Suppressor macrophage treated with lipopolysaccharide for 1 hour (primary cell): ENCODE data around the gene RSRC1.
"Not testable (repeated sequence)": the region's sequence is repeated elsewhere in the genome, so short reads cannot be mapped to it uniquely, and the experiment has no call there.

ENCODE experiments used
- DNase-seq, 3 donors: peaks; one replicate each; pipeline ENCODE4 v3.0.0-alpha.2; 2020 to 2022

Gene RSRC1

DNA sequence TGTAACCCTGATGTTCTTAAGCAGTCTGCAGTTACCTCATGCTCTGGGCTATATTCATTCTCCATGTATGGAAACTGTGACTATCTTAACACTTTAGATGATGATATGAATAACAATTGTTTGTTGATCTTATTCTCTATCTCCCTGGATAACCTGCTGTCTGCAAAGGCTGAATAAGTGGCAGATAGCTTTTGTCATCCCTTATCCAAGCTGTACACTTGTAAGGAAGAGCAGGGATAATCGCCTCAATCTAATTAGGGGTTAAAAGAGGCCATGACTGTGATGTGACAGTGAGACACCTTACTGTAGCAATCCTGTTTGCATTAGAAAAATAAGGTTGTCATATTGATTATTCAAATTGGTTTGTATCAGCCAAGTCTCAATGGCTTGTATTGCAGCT lies 123.9 kb downstream of the RSRC1 start:
- no peak for DNase-seq

DNA sequence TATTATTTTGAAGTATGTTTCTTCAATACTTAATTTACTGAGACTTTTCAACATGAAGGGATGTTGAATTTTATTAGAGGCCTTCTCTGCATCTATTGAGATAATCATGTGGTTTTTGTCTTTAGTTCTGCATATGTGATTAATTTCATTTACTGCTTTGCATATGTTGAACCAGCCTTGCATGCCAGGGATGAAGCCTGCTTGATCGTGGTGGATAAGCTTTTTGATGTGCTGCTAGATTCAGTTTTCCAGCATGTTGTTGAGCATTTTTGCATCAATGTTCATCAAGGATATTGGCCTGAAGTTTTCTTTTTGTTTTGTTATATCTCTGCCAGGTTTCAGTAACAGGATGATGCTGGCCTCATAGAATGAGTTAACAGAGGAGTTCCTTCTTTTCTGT lies 134.4 kb downstream of the RSRC1 start:
- no peak for DNase-seq

DNA sequence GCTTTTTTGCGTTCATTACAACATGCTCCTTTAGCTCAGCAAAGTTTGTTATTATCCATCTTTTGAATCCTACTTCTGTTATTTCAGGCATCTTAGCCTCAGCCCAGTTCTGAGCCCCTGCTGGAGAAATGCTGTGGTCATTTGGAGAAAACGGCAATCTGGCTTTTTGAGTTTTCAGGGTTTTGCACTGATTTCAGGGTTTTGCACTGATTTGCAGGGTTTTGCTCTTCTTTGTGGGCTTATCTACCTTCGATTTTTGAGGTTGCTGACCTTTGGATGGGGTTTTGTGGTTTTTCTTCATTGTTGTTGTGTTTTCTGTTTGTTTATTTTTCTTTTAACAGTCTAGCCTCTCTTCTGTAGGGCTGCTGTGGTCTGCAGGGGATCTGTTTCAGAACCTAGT lies 137.4 kb downstream of the RSRC1 start:
- no peak for DNase-seq

DNA sequence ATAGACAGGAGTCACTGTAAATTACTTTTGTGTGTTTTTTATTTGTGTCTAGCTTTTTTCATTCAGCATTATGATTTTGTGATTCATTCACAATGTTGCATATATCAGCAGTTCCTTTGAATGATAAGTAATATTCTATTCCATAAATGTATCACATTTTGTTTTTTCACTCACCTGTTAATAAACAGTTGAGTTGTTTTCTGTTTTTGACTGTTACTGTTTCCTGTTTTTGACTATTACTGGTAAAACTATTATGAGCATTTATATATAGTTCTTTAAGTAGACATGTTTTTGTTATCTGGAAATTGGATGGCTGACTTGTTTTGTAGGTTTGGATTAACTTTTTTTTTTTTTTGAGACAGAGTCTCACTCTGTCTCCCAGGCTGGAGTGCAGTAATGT lies 138.4 kb downstream of the RSRC1 start:
- no peak for DNase-seq

DNA sequence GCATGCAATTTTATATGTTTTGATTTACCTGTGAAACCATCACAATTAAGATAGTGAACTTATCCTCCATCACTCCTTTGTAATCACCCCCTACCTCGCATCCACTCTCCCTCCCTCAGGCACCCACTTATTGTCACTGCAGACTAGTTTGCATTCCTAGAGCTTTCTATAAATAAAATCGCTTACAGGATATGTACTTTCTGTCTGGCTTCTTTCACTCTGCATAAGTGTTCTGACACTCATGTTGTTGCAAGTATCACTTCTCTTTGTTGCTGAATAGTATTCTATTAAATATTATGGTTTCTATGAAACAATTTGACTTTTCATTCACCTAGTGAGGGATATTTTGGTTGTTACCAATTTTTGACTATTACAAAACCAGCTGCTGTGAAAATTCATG lies 139.3 kb downstream of the RSRC1 start:
- DNase-seq: no peak

DNA sequence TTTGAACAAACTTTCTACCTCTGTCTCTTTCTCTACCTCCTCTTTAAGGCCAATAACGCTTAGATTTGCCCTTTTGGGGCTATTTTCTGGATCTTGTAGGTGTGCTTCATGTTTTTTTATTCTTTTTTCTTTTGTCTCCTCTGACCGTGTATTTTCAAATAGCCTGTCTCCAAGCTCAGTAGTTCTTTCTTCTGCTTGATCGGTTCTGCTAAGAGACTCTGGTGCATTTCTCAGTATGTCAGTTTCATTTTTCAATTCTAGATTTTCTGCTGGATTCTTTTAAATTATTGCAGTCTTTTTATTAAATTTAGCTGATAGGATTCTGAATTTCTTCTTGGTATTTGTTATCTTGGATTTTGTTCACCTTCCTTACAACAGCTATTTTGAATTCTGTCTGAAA lies 148.7 kb downstream of the RSRC1 start:
- no peak for DNase-seq

DNA sequence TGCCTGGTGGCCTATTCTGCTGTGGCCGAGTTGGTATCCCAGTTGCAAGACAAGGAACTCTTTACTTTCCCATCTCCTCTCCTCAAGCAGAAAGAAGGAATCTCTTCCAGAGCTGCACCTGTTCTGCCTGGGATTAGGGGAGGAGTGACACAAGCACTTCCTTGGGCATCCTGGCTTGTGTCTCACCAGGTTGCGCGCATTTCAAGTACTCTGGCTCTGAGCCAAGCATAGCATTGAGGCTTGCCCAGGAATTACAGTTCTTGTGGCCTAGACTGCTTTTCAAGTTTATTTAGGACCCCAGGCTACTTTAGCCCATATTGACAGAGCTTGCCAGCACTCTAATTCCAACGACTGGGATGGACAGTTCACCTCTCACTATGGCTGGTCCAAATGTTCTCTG lies 150.5 kb downstream of the RSRC1 start:
- no peak for DNase-seq

DNA sequence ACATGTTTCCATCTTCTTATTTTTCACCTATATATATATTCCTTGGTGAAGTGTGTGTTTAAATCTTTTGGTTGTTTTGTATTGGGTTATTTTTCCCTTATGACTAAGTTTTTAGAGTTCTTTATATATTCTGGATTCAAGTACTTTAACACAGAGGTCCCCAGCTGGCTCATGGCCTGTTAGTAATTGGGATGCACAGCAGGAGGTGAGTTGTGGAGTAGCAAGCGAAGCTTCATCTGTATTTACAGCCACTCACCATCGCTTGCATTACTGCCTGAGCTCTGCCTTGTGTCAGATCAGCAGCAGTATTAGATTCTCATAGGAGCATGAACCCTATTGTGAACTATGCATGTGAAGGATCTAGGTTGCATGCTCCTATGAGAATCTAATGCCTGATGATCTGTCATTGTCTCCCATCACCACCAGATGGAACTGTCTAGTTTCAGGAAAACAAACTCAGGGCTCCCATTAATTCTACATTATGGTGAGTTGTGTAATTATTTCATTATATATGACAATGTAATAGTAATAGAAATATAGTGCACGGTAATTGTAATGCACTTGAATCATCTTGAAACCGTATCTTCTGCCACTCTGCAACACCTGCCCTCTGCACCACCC lies 151.6 kb downstream of the RSRC1 start:
- DNase-seq: peak in 2 of 3 donors; percentile 2 to 22

DNA sequence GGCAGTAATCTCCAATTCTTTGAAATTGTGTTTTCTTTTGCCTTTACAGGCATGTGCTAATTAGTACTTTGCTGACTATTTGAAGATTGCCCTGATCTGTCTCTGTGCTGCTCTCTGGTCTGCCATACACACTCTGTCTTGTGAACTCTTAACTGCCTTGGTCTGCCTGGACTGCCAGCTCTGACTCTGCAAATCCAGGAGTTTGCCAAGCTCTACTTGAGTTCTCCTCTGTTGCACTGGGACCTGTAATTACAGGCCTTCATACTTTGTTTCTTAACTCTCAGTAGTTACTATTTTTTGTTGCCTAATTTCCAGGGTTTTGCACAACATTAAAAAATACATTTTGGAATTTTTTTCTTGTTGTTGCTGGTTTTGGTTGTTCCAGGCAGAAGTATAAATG lies 155.0 kb downstream of the RSRC1 start:
- DNase-seq: no peak

DNA sequence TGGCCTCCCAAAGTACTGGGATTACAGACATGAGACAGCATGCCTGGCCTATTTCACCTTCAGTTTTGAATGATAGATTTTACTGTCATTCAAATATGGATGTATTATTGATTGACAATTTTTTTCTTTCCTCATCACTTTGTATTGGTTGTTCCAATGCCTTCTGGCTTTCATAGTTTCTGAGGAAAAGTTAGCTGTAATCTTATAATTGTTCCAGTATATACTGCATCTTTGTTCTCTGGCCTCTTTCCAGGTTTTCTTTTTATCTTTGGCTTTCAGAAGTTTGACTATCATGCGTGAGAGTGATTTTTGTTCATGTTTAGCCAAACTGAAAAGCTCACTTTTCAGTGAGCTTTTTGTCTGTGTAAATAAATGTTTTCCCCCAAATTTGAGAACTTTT lies 157.1 kb downstream of the RSRC1 start:
- DNase-seq: no peak

DNA sequence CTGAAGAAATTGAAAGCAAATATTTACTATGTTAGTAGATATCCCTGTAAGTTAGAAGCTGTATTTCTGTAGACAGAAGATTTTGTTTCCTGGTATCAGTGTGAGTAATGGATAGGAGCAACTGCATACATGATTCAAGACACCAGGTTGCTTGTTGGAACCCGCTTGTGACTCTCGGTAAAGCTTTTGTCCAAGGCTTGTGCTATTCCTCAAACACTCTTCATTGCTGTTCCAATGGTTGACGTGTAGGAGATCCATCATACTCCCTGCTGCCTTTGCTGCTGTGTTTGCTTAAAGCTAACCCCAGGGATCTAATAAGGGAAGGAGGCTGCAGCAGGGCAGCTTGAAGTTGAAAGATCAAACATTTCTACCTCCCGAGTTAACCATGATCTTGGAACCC lies 160.1 kb downstream of the RSRC1 start:
- DNase-seq: no peak

DNA sequence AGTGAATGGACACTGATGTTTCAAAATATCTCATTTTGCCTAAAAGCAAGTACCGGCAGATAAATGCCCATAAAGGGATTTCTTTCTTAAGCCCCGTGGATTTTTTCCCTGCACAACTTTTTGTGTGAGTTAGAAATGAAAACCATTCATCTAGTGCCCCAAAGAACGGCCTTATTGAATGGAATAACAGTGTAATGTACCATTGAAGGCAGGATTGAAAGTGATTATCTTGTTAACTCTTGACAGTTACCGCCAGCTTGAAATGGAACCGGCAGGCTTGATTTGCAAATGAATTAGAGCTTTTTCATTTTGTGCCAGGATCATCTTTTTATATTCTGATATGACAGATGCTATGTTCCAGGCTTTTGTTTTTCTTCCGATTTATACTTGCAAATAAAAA lies 162.2 kb downstream of the RSRC1 start:
- no peak for DNase-seq

DNA sequence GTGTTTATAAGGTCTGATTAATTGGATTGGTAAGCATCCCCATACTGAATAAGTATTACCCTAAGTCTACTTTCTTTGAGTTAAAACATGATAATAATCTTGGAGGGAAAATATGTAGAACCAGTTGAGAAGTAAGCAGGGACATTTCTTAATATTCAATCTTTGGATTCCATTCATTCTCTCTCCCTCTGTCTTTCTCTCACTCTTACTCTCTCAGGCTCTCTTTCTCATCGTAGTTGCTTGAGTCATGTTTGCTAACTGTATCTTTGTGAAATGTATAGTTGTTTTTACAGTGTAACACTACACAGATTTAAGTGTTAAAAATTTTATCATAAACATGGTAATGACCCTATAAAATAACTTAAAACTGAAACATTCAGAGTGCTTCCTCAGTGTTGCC lies 163.8 kb downstream of the RSRC1 start:
- no peak for DNase-seq

DNA sequence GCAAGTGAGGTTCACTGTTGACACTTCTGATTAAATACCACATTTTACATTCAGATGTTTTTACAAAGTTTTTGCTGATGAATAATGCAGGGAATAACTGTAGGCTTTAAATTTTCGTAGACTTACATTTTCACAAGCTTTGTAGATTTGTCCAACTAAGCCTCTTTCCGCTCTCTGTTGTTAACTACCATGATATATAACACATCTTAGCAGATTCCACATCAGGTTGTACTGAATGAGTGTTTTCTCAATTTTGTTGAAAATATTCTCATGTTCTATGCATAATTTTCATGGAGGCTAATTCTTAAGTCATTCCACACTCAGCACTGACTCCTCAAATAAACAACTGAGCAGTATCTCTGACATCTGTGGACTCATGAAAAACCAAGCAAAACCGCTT lies 168.3 kb downstream of the RSRC1 start:
- DNase-seq: no peak

DNA sequence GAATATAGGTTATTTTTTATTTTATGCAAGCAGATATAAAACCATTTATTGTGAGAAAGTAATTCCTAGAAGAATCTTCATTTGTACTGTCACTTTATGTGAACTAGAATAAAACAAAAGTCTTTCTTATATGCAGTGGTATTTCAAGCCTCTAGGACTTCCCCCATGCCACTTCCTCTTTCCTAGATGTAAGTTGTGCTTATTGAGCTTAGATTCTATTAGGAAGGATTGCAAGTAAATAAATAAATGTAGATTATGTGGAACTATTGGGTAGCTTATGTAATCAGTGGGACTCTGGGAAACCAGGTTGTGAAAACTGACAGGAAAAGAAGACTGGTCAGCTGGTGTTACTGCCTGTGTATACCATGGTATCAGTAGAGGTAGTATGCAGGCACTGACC lies 169.7 kb downstream of the RSRC1 start:
- DNase-seq: peak; percentile 51 to 57 (median 51)

DNA sequence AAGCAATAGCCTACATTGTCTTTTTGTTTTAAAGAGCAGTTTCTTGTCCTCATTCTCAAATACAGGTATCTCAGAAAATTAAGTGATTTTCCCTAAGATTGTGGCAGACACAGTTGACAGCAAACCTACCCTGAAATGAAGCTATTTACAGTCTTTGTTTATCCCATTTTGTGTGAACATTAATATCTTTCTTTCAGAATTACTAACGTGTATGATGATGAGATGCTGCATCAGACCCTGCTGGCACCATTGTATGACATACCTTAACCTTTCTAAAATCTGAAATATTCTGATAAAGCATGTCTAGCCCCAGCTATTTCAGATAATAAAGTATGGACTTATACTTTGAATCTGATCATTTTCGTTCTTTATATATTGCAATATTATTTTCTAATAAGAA lies 185.9 kb downstream of the RSRC1 start:
- no peak for DNase-seq

DNA sequence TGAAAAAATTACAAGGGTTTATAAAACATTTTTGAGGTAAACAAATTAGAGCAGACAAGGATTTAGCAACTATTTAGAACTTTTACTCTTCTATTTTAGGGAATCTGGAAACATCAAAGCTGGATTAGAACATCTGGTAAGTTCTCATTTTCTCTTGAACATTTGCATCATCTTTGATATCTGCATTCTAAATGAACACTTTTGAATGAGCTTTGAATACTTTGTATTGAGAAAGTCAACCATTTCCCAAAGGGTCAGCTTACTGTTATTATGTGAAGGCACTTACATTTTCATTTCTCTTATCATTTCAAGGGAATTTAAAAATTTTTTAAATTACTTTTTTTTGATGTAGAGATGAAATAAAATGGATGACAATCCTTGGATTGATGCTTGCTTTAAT lies 188.1 kb downstream of the RSRC1 start:
- DNase-seq: no peak

DNA sequence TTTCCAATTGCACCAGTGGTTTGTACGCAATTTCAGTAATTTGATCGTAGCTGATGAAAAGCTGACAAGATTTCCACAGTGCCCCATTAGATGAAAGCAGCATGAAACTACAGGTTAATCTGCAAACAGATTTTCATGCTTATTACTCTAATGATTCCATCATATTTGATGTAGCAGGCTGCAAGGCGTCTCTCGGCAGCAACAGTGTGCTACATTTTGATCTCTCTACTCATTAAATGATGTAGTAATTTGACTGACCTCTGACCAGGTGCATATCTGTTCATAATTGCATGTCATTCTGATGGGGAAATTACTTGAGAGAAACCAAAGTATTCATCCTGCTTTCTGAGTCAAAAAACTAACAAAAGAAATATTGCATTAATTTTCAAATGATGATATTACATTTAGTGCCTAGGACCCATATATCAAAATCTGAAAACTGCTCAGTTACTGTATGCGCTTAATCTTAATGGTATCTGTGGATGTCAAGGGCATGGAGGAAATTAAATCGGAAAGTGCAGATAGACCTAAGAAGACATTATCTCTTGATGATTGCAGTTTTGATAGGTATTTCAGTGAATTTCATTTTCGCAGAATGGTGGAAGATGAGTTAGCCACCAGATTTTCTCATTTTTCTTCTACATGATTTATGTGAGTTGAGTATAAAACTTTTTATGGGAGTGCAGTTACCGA lies 198.5 kb downstream of the RSRC1 start:
- DNase-seq: no peak

DNA sequence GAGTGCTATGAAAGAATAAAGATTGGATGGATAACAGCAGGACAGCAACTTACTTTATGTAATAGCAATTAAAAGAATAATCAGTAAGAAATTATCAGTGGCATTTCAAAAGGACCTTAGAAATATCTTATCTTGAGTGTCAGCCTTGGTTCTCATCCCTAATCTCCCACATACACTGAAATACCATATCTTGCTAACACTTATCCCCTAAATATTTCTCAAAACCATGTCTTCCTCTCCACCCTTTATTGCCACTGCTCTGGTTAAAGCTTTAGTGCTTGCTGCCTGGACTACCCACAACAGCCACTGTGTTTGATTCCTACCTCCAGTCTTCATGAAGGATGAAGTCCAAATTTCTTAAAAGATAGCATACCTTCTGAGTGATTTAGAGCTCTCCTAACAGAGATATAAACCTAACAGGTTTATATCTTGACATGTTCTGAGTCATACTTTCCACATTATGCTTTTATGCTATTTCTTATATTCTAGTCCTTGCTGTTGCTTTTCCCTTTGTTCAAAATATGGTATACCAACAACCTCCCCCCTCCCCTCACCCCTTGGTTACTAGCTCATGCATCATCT lies 202.8 kb downstream of the RSRC1 start:
- DNase-seq: no peak

DNA sequence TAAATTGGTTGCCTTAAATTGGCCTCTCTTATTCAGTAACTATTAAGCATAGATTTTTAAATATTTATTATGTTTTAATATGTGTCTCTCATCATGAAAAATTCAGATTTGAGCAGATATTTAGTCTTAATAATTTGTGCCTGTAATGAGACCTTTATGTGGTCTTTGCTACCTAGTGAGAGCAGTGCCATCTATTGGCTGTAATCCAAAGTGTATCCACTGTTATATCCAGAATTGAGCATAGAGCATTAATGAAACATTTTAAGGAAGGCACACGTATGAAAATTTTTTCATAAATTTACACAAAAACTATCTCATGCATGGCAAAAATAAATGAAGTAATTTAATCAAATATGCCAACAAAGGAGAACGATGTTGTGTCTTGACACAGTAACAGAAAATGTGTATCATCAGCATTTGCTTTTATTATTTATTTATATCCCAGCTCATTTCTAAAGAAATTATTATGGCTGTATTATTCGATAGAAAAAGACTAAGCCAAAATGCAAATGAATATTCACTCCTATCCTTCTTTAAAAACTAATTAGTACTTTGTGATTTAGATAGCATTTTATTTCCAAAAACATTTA lies 203.5 kb downstream of the RSRC1 start:
- peak; percentile 42 to 68 (median 53) for DNase-seq

DNA sequence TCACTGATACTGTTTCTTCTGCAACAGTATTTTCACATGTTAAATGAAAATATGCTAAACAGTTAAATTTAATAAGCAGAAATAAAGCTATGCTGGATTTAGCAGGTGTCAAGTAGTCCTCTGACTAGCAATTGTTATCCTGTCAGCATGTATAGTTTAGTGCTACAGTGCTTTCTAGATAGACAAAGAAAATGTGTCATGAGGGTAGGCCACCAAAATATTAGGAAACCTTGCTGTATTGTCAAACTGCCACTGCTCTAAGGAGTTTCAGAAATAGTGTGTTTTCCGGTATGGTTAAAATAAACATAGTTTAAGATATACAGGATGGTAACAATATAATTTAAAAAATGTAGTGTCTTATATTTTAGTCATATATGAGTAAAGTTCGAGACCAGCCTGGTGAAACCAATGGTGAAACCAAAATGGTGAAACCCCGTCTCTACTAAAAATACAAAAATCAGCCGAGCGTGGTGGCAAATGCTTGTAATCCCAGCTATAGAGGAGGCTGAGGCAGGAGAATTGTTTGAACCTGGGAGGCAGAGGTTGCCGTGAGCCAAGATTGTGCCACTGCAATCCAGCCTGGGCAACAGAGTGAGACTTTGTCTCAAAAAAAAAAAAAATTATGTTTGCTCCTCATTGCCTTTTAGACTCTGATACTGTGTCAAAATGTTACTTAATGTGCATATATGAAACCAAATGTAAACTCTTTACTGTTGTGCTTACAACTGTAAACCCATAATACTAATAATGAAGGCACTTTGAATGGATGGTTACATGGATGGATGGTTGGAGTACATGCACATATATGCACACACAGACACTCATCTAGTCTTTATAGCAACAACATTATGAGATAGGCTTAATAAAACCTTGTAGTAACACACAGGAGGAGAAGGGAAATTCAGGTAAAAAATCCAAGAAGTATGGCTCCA lies 204.8 kb downstream of the RSRC1 start:
- DNase-seq: no peak

DNA sequence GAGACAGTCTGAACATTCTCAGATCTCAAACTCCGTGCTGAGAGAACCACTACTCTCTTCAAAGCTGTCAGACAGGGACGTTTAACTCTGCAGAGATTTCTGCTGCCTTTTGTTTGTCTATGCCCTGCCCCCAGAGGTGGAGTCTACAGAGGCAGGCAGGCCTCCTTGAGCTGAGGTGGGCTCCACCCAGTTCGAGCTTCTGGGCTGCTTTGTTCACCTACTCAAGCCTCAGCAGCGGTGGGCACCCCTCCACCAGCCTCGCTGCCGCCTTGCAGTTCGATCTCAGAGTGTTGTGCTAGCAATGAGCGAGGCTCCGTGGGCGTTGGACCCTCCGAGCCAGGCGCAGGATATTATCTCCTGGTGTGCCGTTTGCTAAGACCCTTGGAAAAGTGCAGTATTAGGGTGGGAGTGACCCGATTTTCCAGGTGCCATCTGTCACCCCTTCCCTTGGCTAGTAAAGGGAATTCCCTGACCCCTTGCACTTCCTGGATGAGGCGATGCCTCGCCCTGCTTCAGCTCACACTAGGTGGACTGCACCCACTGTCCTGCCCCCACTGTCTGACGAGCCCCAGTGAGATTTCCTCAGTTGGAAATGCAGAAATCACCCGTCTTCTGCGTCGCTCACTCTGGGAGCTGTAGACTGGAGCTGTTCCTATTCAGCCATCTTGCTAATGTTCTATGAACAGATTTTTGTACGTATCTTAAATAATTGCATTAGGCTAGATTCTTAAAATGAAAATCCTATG lies 220.0 kb downstream of the RSRC1 start:
- DNase-seq: not testable (repeated sequence)
